ENCODE results near the gene DHH.

GRCh38 chr12:49091056-49091835 lies 3.4 kb downstream of the DHH start:
- TF ChIP-seq POLR2A (IDR thresholded peaks at IDR 0.05; ENCODE audit: low read depth, low read length) (no peak), TAF1 (IDR thresholded peaks at IDR 0.05; ENCODE audit: low read depth, low read length) (no peak)
